Limb (tissue), 2 donors: Measurements from ENCODE around the gene EGFL7.

Experiments used
- DNase-seq, 2 donors: peaks; one replicate each; pipeline ENCODE4 v3.0.0-alpha.2; 2016; ENCODE audit errors: extremely low spot score in 2 of 2

Gene EGFL7

DNA sequence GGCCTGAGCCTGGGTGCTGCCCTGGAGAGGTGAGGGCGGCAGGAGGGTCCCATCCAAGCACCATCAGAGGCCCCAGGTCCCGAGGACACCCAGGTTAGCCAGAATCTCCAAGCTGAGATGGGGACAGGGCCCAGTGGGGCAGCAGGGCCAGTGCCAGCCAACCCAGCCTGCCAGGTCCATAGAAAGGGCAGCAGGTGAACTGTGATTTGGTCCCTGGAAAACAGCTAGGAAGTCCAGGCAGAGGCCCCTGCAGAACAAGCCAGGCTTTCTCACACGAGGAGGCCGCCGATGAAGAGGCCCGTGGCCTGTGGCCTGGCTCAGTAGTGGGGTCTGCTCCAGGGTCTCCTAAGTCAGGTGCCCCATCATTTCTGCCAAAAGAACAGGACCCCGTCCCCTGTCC is 22.5 kb downstream of the EGFL7 start:
- no peak for DNase-seq

DNA sequence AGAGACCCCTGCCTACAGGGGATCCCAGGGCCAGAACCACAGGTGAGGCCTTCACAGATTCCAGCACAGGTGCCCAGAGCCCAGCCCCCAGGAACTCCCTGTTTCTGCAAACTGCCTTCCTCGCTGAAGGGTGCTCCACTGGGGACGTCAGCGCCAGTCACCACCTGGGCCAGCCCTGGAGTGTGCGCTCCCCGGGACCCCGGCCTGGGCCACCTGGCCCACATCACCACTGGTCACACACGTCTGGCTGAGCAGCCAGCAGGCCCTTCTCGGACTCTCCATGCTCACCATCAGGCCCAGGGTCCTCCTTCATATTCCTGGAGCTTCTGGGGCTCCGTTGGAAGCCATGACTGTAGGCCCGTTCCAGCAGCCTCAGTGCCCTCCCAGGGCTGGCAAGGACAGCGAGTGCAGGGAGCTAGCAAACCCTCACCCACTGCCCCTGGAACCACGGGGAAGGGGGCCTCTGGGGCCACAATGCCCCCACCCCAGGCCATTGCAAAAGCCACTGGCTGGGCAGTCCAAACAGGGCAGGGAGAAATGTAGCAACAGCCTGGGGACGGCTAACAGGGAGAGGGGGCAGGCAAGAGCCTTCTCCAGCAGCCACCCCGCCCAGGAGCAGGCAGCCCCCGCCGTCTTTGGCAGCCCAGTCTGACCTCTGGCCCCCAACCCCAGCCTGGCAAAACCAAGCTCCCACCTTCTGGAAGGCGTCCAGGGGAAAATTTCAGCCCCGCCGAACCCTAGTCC is 23.2 kb downstream of the EGFL7 start:
- DNase-seq, result no peak

DNA sequence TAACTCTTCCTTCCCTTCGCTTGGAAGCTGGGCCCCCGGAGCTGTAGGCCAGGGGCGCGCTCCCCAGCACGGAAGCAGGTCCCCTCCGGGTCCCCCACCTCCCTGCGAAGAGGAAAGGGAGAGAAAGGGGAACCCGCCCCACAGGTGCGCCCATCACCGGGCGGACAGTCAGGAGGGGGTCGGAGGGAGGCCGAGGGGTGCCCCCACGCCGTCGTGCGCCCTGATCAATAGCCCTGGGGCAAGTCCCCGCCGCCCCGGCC is 23.7 kb downstream of the EGFL7 start:
- no peak for DNase-seq

DNA sequence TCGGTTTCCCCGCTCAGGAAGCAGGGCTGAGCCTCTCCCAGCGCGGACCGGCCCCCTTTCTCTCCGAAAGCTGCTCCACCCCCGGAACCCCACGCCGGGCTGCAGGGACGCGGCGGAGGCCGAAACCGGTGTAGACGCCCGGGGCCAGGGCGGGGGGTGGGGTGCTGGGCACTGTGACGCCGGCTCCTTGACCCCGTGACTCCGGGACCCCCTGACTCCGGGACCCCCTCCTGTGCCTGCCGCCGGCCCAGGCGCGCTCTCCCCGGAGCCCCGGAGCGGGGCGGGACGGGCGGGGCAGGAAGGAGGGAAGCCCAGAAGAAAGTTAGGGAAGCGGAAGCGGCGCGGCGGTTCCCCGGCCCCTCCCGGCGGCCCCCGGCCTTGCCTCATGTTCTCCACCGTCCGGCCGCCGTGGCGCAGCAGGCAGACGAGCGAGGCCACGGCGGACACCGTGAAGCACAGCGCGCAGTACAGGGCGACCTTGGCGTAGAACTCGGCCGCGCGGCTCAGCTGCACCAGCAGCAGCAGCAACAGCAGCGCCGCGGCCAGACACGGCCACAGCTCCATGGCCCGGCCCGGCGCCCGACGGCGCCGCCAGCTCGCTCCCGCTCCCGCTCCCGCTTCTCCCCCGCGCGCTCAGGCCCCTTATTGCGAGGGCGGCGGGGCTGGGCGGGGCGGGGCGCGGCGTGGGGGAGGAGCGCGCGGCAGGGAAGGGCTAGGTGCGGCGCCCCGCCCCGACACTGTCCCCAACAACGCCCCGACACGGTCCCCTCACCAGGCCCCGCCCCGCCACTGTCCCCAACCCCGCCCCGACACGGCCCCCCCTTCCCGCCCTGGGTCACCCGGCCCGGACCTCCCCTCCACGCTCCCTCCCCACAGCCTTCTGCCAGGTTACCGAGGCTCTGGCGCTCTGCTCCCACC is 24.3 kb downstream of the EGFL7 start, which contains the start of gene AGPAT2:
Gene AGPAT2 (minus strand): TSS at position 664 of the 918 bp plus-strand sequence. CDS start 100 bp downstream, at position 564.
- DNase-seq, result peak in 1 of 2 donors; percentile 78

DNA sequence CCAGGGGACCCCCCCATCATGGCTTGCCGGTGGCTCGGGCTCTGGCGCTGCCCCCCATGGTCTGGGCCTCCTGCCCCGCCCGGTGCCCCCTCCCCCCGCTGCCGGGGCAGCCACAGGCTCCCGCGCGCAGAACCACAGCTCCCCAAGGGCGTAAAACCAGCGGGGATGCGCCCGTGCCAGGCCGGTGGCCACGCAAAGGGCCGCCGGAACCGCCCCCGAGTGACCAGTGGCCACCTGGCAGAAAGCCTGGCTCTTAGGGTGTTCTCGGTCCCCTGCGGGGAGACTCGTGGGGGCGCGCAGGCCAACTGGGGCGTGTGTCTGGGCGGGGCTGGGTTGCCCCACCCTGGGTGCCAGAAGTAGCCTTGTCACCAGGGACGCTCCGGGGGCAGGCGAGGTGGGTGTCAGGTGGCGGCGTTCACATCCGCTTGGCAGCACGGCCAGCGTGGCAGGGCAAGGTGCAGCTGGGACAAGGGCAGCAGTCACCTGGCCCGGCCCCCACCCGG is 25.1 kb downstream of the EGFL7 start:
- no peak for DNase-seq

DNA sequence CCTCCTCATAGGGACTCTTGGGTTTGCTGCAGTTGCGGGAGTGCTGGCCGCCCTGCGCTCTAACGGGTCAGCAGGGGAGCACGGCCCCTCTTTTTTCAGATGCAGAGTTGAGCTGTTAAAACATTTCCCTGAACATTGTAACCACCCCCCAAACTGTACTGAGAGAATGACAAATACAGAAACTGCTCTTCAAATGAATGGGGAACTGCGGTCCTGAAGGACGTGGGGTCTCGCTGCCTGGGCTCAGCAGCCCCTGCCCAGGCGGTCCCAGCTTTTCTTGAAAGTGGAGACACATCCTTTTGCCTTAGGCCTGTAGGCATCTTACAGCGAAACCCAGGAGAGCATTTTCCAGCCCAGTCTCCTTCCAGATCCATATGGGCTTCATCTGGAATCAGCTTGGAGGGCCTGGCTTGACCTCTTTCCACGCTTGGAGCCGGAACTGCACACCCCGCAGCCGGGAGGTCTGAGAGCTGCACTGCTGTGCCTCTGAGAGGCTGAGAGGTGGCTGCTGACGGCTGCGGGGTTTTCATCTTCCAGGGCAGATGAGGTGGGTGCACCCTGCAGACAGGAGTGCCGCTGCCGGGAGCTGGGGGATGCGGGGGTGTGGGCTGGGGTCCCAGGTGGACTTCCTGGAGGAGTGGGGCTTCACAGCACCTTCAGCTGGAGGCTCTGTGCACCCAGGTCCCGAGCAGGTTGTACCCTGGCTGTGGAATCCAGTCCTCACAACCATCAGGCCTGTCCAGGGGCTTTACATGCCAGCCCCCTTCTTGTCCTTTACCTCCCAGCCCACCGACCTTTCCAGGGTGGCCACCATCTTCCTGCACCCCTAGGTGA is 25.8 kb downstream of the EGFL7 start:
- DNase-seq, result no peak

DNA sequence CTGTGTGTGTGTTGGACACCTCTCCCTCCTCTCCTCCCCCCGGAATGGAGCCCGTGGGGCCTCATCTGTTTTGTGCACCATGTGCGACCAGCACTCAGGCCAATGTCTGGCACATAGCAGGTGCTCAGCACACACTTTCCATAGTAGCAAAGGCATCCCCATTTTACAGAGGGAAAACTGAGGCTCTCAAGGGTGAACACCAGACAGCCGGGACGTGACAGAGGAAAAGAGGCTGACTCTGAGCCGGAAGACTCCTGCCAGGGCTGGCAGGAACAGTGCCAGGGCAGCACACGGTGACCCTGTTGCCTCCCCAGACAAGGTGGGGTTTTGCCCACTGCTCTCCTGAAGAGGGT is 26.4 kb downstream of the EGFL7 start:
- DNase-seq, result no peak

DNA sequence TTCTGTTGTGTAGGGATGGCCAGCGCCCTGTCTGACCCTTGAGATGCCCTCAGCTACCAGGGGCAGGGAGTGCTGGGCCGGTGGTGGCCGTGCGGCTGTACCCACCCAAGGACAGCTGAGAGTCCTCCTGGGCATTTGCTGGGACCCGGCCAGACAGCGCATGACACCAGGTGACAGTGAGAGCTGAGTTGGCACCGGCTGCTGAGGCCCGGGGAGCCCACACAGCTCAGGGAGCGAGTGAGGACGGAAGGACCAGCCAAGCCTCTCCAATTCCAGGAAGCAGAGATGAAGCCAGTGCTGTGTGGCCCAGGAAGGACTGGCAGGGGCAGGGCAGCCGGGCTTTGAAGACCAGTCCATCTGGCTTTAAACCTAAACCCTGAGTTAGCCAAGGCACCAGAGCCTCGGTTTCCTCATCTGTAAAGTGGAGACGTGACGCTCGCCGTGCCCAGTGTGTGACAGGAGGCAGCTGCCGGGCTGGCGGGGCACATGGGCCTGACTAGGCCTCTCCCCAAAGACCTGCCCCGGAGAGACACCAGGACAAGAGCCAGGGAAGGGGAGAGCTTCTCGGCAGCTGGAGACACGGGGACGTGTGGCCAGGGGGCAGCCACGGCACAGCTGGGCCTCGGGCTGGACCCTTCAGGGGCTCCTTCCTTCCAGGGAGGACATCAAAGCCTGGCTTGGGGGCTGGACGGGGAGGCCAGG is 27.5 kb downstream of the EGFL7 start:
- DNase-seq, result no peak

DNA sequence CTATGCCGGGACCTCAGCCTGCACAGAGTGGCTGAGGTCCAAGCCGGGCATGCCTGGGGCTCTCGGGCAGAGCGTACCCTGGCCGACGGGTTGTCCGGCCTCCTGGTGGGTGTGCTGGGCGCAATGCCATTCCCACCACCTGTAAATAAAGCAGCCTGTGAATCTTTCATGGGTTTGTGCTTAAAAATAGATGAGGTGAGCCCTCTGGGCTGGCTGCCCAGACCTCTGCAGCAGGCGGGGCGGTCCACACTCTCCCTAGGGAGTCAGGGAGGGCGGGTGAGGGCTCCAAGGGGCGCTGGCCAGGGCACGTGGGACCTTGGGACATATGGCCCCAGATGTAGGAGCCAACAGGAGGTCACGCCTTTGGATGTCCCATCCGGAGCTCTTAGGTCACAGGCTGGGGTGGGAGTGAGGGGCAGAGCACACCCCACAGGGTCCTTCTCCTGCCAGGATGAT is 28.1 kb downstream of the EGFL7 start:
- no peak for DNase-seq

DNA sequence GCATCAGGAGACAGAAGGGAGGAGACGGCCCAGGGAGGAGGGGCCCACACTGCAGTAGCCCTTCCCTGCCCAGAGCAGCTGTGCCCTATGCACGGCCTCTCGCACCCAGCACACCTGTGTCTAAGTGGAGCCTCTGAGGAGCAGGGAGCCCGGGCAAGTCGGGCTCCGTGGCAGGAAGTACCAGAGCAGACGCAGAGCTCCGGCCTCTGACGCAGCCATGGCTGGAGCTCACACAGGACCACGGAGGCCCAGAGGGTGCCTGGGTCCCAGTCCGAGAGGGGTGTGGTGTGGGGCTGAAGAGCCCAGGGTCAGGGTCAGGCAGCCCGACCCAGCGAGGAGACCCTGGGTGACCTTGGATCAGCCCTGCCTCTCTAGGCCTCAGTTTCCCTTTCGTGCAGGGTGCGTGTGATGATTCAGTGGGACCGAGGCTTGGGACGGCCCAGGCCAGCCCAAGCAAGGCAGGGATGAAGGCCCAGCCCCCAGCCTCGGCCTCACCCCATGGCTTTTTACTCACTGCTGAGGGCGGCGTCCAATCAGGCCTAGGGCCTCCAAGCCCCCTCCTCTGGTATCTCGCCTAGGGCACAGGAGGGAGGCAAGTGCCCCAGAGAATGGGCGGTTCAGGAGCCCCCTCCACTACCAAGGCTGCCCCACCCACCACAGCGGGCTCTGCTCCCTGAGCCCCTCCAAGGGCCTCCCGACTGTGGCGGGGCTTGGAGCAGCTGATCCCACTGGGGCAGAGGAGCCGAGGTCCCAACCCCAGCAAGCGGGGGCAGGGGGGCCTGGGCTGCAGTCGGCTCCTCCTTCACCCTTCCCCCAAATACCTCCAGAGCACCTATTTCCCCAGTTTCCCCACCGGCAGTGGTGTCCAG is 28.8 kb downstream of the EGFL7 start:
- DNase-seq, result no peak

DNA sequence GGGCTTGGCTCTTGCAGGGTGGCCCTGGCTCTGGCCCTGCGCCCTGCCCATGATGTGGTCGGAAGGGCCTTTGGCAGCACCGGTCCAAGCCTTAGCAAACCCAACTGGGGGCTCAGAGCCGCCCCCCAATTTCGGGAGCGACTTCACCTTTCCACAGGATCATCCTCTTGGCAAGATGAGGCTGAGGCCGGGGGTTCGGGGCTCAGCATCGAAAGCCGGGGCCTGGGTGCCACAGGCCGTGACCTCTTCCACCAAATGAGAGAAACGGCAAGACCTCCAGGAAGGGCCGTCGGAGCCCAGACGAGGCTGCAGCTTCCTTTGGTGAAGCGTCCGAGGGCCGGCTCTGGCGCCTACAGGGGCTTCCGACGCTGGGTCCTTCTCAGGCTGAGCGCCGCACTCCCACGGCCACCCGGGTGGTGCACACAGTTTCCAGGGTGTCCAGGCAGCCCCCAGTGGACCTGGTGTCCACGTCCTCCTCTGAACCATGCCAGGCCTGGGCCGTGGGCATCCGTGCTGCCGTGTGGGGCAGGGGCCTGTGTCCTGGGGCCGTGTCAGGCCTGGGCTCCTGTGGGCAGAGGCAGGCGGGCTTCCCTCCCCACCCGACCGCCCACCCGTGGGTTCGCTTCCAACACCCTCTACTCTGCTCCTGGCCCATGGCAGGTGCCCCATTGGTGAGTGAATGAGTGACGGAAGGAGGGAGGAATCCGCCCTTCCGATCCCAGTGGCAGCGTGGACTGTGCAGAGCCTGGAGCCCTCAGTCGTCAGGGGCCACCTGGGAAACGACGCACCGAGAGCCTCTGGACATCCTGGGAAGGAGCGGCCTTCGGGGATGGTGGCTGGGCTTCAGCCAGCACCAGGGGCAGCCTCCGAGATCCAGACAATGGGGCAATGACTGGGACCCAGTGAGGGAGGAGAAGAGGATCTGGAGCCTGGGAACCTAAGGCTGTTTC is 29.7 kb downstream of the EGFL7 start:
- DNase-seq, result no peak

DNA sequence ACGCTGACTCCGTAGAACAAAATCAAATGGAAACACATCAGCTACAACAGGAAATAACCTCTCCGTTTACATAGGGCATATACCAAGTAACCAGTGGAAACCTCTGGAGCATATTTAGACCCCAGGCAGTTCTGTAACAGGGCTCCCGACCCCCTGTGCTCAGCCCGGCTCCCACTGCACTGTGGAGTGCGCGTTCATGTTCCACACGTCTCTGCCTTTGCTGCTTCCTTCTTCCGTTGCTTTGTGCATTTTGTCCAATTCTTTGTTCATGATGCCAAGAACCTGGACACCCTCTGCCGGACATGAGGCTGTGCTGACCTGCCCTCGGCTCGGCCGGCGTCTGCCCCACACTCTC is 30.4 kb downstream of the EGFL7 start:
- no peak for DNase-seq

DNA sequence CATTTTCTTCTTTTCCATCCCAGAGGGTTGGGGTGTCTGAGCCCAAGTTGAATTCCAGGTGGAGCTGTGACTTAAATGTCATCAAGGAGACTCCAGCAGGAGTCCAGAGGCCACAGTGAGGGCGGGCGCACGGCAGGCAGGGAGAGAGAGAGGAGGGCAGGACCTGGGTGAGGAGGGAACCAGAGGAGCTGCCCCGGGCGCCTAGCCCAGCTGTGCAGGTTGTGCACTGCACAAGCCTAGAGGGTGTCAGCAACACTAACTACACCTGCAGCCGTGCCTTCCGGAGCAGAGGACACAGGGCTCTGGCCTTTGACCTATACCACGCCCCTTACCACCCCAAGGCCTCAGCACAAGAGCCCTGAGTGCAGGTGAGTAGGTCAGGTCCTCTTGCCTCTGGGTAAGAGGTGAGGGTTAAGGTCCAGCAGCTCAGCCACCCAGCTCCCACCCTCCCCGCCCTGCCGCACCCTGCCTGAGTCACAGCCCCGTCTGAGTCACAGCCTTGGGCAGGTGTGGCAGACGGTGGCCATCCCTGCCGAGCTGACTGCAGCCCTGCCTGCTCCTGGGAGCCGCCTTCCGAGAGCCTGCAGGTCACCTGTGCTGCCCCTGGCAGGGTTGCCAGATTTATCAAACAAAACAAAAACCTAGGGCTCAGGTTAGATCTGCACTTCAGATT is 30.9 kb downstream of the EGFL7 start:
- no peak for DNase-seq

DNA sequence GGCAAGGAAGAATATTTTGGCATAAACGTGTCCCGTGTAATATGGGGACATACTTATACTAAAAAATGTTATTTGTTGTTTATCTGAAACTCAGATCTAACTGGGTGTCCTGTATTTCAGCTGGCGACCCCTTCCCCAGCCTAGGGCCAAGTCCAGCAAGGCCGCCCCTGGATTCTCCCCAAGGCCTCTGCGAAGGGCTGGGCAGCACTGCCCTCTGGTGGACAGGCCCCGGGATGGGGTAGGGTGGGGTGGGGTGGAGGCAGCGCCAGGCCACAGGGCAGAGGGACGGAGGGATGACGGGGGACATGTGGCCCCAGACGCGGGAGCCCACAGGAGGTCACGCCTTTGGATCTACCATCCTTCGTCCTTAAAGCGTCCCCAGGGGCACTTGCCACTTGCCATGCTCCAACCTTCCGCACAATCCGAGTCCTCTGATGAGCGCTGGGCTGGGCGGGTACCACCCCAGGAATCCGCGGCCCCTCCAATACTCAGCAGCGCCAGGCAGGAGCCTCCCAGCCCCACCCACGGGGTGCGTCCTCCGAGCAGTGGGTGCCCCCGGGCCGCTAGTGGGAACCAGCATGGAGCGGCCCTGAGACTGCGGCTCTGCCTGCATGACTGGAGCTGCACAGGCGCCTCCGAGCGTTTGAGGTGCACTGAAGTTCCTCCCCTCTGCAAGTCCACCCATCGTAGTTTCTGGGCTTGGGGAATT is 31.6 kb downstream of the EGFL7 start:
- DNase-seq, result no peak

DNA sequence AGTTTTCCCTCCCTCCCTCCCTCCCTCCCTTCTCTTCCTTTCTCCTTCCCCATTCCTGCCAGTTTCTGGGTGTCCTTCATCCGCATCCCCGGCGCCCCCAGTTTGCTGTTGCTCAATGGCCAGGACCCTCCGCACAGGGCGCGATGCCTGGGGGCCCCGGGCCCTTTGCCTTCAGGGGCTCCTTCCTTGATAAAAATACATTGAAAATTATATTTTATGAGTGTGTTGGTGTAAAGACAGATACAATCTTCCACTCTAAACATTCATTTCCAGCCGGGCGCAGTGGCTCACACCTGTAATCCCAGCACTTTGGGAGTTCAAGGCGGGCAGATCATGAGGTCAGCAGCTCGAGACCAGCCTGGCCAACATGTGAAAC is 32.1 kb downstream of the EGFL7 start:
- no peak for DNase-seq

DNA sequence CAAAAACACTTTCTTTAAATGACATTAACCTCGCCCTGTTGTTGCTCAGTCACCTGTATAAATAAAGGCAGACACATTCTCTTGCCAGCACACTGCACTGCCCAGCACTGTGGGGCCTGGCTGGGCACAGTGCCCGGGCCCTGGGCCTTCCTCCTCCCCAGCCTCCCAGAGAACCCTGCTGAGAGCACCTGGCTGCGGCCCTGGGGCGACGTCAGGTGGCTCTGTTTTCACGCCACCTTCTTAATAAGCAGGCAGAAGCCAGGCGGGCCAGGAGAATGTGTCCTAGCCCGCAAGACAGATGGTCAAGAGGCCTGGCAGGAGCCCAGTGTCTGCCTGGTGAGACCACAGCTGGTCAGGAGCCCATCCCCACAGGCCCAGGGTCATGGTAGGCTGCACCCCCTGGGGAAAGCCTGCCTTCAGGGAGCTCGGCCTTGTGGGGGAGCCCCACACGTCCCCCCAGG is 32.7 kb downstream of the EGFL7 start:
- no peak for DNase-seq

DNA sequence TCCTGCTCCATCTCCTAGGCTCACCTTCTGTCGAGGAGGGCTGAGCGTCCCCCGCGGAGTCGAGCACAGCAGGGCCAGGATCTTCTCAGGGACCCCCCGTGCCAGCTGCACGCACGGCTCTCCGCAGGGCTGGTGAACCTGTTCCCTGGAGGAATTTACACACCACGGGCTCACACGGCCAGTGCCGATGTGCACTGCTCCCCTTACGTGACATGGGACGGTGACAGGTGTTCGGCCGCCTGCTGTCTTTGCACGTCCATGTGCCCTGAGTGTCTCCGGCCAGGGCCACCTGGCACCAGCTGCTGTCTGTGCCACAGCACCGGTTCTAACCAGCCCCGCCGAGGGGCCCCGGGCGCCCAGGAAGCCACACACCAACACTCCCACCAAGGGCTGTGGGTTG is 33.2 kb downstream of the EGFL7 start:
- no peak for DNase-seq

DNA sequence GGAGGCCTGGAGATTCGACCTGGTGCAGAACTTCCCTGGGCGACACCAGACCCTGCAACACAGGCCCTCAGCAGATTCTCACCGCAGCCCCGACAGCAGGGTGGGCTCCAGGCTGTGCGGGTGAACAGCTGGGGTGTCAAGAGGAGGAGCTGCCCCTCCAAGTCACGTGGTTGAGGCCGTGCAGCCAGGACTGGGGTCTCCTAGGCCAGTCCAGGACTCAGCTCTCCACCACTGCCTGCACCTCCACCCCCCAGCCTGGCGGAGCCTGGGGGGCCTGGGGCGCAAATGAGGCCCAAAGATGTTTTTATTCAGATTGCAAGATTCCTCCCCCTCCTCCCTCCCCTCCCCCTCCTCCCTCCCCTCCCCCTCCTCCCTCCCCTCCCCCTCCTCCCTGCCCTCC is 33.8 kb downstream of the EGFL7 start:
- peak in 1 of 2 donors; percentile 58 for DNase-seq
